HG03575 (cell line): Measurements from ENCODE around the gene GABRG1.

Experiments
- ATAC-seq: cut with Tn5 transposase; IDR thresholded peaks from one replicate; pipeline ENCODE4 v1.9.1; 2021; ENCODE audit not compliant: unreplicated experiment, insufficient number of reproducible peaks, low FRiP score; ENCODE audit errors: extremely low read depth

Gene GABRG1

DNA sequence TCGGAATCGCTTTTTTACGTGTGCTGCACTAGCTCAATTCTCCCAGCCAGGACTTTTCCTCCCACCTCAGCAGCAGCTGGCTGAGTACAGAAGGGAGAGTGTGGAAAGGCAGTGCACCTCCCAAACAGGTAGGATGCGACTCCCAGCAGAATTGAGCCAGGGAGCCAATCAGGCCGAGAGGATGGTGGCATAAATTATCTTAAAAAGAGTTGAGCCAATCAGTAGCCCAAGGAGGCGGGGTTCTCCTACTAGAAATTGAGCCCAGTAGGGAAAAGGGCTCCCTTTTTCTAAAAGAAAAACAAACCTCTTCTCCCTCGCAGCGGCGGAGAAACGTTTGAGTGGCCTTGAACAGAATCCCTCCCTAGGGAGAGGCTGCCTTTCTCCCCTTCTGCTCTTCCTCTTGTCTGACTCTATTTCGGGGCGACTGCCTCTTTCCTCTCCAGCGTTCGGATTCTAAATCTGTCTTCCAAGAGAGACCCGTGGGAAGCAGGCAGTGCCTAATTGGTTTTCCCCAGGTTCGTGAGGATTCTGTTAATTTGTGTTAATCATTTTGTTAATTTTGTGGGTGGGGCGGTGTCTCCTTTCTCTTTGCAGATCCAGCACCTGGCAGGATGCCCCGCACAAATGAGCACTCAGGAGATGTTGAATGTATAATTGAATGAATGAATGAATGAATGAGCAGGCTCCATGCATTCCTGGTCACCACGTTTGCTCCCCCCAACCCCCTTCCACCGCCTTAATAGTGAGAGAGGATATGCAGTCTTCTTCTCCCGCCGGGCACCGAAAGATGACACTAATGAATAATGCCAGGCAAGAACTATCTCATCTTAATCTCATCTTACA, at the start of gene GABRG1:
TSS of gene GABRG1 (minus strand) at position 142 of the 843 bp plus-strand sequence. CDS start at position 1, 141 bp downstream.
- ATAC-seq, result no peak

DNA sequence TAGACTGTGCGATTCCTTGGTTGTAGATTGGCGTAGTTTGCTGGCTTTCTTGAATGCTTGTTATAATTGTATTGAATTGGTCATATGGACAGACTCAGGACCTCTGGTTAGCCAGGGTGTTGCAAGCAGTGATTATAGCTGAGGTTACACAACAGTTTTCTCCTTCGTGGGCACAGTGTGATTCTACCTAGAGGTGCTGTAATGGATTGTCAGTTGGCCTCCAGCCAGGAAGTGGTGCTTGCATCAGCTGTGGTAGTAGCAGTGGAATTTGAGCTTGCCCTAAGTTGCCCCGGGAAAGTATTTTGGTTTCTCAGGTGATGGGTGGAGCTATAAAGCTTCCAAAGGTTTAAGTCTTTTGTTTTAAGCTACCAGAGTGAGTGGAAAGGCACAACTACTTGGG, 23.1 kb upstream of the GABRG1 start:
- no peak for ATAC-seq

DNA sequence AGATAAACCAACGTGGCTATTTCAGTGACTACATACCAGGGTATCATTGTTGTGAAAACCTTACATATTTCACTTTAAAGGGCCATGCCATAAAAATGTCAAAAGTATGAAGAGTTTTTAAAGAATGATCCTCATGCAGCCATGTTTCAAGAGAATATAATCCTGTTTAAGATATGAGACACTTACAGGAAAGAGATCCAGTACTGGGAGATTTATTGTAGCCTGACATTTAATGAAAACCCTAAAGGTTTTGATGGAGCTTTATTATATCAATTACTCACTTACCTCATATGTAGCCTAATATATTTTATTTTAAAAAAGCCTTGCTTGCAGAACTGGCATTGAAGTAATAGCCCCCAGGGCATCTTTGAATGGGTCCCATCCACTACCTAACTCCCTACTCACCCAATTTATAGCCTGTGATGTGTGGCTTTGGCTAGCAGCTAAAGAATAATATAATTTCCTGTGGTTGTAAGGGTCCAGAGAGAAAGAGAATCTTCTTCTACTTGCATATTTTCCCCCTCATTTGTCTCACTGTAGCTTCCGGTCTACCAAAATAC, 7.7 kb upstream of the GABRG1 start:
- no peak for ATAC-seq

DNA sequence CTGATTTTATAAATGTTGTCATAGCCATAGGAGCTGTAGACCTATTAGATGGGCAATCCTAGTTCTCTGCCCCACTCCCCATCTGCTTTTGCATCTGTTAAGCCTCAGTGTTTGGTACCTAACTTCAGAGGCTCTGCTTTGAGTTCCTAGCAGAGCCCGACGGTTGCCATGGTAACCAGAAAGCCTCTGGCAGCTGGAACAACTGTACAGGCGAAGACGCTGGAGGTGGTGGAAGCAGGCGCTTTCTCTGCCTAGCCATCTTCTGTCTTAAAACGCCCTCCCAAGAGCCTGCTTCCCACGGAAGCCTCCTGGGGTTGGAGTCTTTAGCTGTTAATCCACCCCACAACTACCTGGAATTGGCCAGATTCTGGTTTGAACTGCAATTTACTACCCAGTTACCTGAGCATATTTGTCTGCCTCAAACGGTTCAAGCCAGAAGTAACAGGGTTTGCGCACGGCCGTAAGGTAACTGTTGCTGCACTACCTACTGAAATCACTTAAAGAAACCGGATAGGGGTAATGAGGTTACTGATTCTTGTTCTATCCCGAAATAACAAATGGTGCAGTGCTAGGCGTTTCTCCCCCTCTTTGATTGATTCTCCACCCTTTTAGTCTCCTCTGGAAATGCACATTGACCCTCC, 1.0 kb upstream of the GABRG1 start:
- no peak for ATAC-seq

DNA sequence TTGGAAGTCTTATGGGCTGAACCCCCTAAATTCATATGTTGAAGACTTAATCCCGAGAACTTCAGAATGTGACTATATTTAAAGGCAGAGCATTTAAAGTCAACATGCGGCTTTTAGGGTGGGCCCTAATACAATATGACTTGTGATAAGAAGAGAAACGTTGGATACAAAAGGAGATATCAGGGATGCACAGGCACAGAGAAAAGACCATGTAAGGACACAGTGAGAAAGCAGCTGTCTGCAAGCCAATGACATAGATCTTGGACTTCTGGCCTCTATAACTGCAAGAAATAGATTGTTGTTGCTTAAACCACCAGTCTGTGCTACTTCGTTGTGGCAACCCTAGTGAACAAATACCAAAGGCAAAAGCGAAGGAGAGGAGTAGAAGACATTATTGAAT, 42.2 kb downstream of the GABRG1 start:
- ATAC-seq, result no peak

DNA sequence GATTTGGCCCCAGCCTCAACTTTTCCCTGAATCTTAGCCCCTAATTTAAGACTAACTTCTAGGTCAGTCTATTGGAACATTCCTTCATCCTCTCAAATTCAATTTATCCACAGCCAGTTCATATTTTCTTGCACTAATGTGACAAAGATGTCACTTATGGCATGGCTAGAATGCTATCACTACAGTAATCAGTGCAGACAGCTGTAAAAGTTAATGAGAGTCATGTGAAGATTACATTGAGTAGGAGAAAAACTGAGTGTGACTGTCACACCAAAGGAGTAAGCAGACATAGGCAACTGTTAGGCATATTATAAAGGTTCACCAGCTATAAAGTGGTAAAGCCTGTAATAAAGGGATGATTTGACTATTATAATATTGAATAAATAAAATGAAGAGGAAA, 42.6 kb downstream of the GABRG1 start:
- no peak for ATAC-seq

DNA sequence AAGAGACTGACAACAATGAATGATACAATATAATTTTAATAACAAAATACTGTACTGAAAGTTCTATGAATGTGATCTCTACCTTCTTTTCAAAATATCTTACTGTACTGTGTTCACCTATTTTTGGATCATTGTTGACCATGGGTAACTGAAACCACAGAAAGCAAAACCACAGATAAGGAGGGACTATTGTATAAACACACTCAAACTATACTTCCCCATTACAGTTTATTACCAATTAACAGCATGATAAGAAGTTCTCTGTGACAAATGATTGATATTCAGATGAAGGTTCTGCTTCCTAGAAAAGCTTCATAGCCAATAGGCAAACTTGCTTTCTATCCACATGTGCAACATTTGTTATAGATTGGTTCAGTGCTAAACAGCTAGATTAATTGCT, 50.1 kb downstream of the GABRG1 start:
- ATAC-seq, result no peak

DNA sequence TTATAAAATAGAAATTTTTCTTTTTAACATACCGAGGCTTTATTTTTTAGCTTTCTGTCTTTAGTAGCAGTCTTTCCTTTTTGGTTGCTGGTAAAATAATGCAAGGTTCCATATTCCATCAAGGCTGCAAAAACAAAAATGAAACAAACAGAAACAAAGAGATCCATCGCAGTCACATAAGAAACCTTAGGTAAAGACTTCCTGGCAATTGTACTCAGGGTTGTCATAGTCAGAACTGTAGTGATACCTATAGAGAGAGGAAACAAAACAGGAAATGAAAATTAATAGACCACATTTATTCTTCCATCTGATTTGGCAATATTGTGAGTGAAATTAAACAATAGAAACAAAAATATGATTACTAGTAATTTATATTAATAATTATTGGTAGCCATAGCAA, 72.5 kb downstream of the GABRG1 start:
- no peak for ATAC-seq

DNA sequence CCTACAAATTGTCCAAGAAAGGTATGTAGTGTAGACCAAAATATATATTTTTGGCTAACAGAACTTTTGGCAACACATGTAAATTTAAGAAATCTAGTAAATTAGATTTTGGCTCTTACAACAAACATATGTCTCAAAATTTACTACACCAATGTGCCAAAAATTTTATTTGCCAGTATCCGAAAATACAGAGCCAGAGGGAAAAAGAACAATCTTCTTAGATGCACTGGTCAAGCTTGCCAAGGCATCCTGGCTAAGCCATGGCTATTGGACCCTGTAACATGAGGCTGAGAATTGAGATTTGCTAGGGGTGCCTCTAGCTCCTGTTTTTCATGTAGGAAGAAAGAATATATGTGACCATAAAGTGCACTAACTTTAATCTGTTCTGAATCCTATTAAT, 91.8 kb downstream of the GABRG1 start:
- ATAC-seq, result no peak

DNA sequence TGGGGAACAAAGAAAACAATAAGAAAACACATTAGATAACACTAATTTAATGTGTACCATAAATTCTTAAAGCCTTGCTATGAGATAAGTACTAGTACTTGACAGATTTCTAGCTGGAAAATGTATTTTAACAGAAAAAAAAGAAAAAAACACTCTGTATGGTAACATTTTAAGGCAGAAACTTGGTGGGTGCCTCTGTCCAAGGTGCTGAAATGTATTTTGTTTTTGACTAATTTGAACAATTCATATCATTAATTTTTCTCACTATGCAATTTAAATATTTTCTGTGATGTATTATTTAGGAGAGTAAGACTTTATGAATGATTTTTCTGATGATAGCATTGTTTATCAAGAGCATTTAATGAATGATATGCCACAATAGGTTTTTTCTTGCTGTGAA, 107.5 kb downstream of the GABRG1 start:
- ATAC-seq, result no peak

DNA sequence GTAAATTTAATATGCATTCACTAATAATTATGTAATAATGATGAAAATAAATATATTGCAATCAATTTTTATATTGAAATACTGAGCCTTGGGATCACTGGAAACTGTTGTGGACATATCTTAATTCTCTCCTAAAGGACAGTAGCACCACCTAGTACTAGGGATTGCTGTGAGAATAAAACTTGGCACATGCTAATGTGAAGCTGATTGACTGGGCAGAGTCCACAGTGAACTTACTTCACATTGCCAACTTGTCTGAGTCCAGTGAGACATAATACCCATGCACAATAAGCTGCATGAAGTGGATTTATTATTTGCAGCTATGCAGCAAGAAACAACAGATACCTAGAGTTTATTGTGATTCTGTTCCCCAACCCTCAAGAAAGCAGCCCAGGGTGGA, 131.1 kb downstream of the GABRG1 start:
- no peak for ATAC-seq

DNA sequence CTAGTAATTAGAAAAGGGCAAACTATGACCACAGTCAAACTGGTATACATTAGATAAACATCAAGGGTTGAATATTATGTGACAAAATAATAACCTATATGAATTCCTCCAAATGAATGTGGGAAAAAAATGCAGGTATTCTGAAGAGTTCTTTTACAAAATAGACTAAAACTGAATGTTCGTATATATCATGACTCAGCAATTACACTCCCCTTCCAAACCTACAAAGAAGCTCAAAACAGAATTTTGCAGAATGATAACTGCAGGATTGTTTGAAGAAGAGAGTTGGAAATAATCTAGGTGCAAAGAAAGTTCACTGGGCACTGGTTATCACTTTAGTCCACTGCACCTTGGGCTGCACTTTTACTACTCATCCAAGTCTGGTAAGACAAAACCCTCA, 134.1 kb downstream of the GABRG1 start:
- ATAC-seq, result no peak

DNA sequence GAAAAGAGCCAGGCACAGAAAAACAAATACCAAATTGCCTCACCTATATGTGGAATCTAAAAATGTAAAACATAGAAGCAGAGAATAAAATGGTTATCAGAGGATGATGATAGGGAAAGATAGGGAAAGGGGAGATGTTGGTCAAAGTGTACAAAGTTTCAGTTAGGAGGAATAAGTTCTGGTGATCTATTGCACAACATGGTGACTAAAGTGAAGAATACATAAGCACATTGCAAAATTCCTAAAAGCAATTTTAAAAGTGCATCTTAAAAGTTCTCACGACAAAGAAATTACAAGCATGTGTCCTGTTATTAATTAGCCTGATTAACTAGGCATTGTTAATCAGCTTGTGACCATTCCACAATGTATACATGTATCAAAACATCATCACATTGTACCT, 136.0 kb downstream of the GABRG1 start:
- no peak for ATAC-seq
